Ureter (tissue), 1 donor: ENCODE measurements around the gene MAPRE3. TPM values are rescaled to one million over a fixed set of nuclear protein-coding genes. Genes with fewer than 3 reads are reported as not detected.
A peak's percentile ranks its signal among the peaks of the same experiment; 100 is the strongest.

Experiments used
- DNase-seq: peaks from one replicate; pipeline ENCODE4 v3.0.0-alpha.2; 2020; ENCODE audit warnings: low spot score
- total RNA-seq: library from RNA; stranded (reverse); gene quantifications from one replicate; pipeline ENCODE4 v1.2.4, GENCODE V29; 2023
- donor health status: DM: yes; HTN: yes; CAD: no.

MAPRE3 gene
- total RNA-seq, 1 donor from 2014 or later: 29.4 TPM

DNA sequence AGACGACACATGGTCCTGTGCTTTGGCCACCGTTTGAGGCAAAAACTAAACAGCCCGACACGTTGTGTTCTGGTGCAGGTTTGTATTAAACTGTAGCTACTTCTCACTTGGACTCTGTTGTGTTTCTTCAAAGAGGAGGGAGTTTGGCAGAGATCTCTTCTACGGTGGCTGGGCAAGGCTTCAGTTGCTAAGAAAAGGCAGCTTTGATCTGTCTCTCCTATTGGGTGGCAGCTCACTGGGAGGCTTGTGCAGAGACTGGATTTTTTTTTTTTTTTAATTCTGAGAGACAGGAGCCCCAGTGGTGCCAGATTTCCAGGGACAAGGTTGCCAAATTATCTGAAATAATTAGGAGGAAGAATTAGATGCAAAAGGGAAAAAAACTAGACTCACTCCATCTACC, 20.2 kb upstream of the MAPRE3 start:
- no peak for DNase-seq

DNA sequence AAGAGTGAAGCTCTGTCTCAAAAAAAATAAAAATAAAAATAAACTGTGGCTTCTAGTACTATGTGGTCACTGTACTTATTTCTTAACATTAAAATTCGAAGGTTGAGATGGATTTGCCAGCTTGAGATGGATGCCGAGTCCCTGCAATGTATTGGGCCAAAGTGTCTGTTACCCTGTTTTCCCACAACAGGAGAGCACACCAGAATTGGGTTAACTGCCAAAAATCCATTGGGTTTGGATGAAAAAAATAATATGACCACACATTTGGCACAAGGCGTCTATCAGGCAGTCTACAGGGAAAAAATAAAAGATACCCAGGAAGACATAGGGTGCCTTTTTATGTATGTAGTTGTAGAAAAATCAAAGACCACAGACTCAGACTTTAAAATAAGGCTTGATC, 19.2 kb upstream of the MAPRE3 start:
- DNase-seq: no peak

DNA sequence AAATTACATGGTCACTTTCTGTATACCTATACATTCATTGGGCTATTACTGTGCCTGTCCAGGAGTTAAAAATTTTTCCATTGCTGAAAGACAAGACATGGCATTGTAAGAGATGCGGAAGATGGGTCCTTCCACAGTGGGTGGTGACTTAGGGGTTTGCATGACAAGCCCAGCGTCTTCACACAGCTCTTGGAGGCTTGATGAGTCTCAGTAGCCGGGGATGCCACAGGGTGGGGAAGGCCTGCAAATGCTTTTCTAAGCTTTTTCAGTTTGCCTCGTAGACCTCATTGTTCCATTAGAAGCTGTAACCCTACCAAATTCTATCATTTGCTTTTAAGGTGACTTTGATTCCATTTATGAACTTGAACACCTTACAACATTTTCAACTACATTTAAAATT, 18.1 kb upstream of the MAPRE3 start:
- no peak for DNase-seq

DNA sequence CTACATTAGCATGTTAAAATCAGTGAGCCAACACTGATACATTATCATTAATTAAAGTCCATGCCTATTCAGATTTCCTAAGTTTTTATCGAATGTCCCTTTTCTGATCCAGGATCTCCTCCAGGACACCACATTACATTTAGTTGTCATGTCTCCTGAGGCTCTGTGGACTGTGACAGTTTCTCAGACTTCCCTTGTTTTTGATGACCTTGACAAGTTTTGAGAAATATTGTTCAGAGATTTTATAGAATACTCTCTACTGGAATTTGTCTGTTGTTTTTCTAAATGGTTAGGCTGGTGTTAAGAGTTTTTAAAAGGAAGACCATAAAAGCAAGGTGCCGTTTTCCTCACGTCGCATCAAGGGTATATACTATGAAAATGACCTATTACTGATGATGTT, 16.3 kb upstream of the MAPRE3 start:
- DNase-seq: no peak

DNA sequence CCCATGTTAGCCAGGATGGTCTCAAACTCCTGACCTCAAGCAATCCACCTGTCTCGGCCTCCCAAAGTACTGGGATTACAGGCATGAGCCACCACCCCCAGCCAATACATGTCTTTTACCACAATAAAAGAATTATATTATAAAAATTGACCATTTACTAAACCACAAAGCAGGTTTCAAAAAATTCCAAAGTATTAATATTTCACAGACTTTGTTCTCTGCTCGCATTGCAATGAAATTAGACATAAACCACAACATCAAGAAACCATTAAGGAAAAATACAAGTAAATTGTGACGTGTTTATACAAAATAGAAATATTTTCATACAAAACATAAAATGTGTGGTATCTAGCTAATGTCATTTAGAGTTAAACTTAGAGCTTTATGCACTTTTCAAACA, 13.4 kb upstream of the MAPRE3 start:
- DNase-seq: no peak

DNA sequence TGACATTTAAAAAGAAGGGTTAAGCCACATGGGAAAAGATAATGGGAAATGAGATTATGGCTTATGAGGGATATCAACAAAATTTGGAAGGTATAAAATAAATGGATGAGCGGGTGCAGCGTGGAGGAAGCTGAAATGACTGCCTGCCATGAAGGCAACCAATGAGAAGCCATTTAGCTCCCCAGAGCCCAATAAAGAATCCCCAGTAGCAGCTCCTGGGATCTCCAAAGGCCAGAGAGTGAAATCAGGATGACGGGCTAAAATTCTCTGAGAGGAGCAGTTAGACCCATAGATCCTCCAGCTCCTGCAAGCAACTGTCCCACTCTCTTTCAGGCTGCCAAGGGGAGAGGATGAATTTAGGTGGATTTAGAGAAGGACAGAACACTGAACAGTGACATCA, 12.9 kb upstream of the MAPRE3 start:
- no peak for DNase-seq

DNA sequence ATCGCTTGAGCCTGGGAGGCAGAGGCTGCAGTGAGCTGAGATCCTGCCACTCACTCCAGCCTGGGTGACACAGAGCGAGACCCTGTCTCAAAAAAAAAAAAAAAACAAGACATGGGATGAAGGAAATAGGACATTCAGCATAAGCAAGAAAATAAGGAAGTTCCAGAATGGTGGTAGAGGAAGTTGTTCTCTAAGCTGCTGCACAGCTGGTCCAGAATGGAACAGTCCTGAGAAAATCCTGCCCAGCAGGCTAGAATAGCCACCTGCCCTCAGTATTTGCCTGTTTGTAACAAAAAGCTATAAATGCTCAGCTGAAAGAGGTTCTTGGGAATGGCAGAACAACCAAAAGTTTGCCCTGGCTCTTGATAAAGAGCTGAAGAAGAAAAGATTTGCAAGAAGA, 11.1 kb upstream of the MAPRE3 start:
- DNase-seq: no peak

DNA sequence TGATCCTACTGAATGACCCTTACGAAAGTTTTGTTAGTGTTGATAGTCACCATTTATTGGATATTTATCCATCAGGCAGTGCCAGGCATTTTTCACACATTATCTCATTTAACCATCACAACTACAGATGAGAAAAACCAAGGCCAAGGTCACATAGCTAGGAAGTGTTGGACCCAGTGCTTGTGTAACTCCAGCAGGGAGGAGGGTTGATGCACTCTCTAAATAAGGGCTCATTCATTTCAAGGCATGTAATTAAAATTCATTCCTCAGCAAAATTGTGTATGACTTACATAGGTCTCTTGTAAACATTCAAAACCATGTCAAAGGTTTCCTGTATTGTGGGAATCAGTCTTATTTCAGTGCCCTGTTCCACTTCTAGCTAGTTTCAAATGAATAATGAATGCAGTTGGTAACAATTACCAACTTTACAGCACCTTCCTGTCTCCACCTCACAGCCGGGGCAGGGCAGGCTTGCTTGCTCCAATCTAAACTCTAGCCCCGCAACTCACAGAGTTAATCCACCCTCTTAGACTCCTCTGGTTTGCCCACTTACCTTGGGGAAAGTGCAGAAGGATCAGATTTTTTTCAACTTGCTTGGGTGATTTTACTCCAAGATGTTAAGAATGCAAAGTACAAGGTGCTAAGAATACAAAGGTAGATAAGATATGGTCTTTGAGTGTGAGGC, 5.8 kb upstream of the MAPRE3 start:
- DNase-seq: no peak

DNA sequence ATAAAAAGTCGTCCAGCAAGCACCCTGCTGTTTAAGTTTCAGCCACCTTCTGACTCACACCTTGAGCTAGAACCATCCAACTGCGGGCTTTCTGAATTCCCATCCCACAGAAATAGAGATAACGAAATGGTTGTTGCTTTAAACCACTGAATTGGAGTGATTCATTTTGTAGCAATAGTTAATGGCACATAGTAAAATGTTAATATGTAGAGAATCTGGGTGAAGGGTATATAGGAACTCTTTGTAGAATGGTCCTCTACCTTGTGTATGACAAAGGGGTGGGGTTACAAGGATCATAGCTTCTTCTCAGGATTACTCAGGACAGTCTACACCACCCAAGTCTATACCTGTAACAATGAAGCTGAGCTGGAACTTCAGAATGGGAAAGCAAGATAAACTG, 2.4 kb upstream of the MAPRE3 start:
- DNase-seq: no peak

DNA sequence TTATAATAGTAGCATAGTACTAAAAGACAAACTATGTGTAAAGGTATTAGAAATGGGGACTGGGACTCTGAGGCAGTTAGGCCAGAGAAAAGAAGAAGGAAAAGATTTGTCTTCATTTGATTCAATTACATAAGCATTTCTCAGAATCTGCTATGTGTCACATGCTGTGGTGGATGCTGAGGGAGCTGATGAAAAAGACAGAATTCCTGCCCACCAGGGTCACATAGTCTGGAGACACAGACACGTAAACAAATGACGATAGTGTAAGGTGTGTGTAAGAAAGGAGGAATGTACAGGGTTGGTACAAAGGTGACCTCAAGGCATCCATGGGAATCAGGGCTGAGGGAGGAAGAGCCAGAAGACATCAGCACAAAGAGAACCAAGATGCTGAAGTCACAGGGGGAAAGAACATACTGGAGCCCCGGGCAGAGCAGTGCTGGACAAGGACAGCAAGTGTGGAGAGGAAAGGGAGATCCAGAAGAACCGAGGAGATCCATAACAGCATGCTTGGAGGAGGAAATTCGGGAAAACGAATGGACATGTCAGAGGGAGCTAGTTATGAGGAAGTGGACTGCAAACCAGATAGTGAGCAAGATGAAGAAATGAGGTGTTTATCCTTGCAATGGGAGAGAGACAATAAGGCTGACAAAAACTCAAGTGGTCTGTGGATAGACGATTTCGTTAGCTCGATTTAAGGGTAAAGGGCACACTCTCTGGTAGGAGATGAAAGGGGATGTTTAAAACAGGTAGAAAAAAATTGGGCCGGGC, 1.2 kb upstream of the MAPRE3 start:
- DNase-seq: no peak

DNA sequence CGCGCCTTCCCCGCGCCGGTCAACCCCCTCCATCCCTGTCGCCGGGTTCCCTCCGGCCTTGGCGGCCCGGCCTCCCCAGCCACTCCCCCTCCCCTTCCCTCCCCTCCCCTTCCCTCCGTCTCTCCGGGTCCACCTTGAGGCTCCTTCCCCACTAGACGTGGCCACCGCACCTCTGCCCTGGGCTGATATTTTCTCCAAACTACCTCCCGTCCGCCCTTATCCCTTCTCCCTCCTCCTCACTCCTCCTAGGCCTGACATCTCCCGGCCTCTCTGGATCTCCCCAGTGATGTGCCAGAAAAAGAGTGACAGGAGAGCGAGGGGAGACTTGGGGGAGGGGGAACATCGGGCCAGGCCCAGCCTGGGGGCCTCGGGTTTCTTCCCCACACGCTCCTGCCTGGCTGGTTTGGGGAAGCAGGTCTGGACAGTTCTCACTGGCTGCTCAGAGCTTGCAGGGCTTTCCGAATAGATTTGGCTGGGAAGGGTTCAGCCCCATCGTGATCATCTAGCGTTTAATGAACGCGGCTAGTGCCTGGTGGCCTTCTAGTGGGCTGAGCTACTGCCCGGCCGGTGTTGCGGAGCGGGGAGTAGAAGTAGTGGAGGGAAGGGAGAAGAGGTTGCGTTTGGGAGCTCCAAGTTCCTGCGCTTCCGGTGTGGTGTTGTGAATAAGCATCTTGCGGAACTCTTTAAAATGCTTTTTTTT, 641 bp downstream of the MAPRE3 start:
- DNase-seq: peak; percentile 50

DNA sequence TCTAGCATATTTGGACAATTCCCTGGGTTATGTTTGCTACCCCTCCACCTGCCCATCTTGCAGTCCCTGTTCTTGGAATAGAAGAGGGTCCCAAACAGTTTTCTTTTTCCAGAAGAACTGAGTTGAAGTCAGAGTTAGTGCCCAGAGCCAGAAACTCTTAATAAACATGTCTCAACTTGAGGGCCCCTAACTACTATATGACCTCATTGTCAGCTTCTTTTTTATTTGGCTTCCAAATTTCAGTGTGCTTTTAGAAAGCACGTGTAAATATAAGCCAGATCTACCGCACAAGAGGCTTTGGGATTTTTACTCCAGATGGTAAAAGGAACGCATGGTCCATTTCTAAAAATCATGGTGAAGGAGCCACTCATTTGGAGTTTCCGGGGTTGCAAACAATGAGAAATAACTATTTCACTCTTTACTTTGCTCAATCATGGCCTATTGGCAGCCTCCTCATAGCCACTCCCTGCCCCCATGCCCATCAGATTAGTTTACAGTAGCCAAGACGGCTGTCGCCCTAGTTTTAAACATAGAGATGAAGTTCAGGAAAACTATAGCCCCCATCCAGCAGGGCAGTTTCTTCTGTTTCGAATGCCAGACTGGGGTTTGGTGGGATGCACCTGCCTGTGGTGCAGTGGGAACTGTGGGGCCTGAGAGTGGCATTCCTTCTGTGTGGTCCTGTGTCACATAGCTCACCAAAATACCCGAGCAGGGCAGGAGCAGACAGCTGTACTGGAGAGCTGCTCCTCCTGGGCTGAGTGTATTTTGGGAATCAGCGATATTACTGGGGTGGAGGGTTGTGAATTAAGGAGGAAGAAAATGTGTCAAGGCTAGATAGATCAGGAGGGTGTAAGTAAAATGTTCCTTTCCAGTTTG, 1.7 kb downstream of the MAPRE3 start:
- DNase-seq: no peak

DNA sequence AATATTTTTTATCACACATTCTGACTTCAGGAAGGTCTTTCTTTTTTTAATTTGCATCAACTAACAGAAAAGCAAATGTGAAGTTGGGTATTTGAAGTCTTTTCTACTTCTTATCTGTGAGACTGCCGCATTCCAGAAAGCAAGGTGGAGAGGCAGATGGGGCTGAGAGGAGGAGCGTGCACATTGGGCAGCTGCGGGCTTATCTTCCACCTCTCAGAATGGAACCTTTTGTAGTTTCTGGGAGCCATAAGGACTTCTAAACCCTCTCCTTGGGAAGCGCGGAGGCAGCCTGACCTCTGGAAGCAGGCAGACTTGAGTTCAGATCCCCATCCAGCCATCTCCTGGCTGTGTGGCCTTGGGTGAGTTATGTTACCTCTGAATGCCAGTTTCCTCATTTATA, 3.9 kb downstream of the MAPRE3 start:
- DNase-seq: no peak

DNA sequence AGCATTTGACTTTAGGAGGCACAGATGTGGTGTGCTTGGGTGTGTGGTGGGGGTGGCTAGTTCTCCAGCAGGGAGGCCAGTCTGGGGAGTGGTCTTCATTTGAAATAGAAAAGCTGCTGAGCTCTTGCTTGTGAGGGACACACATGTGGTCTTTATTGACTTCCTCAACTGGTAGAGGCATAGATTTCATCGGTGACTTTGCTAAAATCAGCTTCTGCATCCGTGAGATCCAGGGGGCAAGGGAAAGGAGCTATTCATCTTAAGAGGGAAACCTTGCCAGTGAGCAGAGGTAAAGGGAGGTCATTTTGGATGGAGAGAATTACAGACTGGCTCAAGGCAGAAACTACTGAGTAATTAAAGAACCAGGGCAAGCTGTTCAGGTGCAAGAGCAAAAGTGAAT, 4.7 kb downstream of the MAPRE3 start:
- DNase-seq: no peak

DNA sequence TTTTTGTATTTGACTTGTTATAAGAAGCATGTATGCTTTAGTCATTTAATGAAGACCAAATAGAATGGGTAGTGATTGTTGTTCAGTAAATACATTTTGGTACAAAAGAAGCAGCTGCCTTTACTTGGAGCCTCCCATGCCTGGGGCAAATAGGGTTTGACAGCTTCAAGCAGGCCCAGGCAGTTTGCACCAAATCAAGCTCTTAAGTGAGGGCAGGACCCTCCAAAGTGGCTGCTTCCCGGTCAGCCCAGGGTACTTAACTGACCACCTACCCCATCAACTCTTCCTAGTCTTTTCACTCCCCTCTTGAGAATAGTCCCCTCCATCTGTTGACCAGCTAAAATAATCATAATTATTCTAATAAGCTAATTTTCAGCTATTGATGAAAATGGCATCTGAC, 5.2 kb downstream of the MAPRE3 start:
- no peak for DNase-seq

DNA sequence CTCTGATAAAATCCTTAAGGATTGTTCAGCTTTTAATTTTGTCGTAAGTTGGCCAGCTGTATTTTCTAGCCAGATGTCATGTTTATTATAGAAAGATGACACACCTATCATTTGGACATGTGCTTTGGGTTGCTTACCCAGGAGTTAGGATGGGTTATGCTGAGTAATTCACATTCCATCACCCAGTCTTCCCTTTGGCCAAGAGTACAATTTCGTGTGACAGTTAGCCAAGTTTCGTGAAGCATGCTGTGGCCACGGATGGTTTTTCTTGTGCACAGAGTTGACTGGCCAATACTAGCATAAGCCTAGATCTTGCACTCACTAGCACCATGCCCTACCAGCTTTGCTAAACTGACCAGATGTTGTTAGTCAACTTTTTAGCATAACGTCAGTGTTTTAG, 5.8 kb downstream of the MAPRE3 start:
- no peak for DNase-seq

DNA sequence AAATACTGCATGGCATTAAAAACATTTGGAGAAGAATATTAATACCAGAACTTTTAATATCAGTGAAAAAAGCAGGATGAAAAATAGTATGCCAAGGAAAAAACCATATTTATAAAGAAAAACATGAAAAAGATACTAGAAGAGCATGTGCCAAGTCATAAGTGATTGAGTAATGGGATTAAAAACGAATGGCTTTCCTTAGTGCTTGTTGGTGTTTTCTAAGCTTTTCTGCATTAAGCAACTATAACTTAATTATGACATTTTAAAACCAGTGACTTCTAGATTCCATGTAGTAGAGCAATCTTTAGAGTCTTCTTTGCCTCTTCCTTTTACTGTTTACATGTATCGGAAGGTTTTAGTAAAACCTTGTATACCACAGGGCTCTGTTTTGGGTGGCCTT, 6.6 kb downstream of the MAPRE3 start:
- DNase-seq: no peak

DNA sequence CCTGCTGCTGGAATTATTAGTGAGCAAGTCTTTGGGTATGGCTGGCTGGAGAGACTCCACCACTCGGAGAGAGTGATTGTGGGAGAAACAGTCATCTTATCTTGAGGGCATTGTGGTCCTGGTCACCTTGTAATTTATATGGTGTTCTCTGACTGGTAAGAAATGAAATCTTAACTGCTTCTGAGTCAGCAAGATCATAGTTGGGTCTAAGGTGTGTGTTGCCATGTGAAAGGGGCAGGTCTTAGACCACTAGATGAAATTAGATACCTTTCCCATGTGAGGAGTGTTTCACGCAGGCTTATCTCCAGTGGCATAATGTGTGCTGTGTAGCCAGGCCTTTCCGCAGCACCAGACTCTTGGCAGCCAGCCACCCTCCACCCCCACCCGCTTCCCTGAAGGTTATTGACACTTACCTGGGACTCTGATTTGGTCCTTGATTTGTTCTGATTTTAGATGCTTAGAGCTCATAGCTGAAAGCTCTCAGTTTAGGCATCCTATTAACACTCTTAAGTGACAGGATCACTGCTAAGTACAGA, 7.7 kb downstream of the MAPRE3 start:
- DNase-seq: peak; percentile 80

DNA sequence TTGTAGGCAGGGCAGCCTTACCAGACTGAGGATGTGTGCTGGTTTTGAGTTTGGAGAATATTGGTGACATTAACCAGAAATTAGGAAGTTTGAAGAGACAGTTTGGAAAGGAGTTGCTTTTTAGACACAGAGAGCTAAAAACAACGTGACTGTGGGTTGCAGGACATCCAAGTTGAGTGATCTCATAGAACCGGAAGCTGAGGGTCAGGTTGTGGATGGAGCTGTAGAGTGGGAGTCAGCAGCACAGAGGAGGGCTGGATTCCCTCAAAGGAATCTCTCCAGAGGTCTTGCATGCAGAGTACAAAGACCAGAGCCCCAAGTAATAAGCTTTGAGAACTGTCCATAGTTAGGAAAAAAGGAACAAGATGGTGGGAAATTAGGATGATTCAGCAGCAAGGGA, 9.3 kb downstream of the MAPRE3 start:
- DNase-seq: no peak

DNA sequence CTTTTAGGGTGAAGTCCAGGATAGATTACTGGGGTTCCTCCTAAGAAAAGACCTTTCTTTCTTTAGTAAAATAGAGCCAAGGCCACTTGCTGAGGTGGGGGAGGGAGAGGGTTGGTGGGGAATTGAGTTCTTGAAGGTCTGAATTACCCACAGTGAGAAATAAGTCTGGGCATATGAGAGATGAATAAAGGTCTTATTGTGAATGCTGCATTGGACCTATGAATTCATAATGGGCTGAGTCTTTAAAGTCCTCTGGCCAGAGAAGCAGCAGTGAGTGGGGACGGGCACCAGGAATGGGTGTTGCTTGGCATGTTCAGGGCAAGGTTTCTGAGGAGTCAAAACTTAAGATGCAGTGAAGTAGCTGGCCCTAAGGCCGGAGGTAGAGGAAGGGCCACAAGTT, 10.5 kb downstream of the MAPRE3 start:
- DNase-seq: no peak

DNA sequence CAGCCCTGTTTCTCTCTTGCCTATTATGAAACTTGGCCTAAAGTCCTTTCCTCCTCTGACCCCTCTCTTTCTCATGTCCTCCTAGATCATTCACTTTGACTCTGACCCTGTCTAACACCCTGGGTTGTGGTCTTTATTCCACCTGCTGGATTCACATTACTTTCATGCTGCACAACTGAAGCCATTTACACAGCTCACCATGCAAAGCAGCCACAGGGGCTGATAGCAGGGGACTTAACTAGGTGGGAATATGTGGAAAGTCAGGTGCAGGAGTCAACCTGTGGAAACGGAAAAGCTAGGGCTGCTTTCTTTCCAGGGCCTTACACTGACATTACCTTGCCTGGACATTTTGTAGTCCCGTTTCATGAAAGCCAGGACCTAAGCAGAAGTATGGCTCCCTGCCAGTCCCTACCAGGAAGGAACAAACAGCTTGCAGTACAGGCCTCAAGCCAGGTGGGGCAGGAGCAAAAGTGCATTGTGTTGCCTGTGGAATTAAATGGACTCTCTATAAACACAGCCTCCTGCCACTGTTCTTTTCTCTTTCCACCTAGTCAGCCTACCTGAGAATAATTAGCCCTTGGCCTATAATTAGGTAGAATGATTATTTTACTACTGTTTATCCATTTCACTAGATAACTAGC, 11.8 kb downstream of the MAPRE3 start:
- peak; percentile 79 for DNase-seq
